HCT116 (cell line): ENCODE results near the gene RPL35.
A peak's percentile ranks its signal among the peaks of the same experiment; 100 is the strongest.

Experiments
- POLR2A ChIP-seq: IDR thresholded peaks from 2 replicates; pipeline ENCODE4 v1.7.0; 2011; ENCODE audit warnings: borderline replicate concordance; ENCODE audit not compliant: insufficient read depth, insufficient read length; ENCODE audit errors: extremely low read depth
- POLR2AphosphoS5 ChIP-seq: IDR thresholded peaks from 2 replicates; pipeline ENCODE4 v1.6.1; 2011; ENCODE audit warnings: mild to moderate bottlenecking, low read depth, low read length, moderate library complexity
- TF ChIP-seq, protein P1 (sequence below), 3 experiments: fragments of 200-600 bp in 1 of 3; sonication (generic) in 1 of 3; IDR thresholded peaks in 2 of 3; conservative IDR thresholded peaks in 1 of 3; 2 replicates each; pipeline ENCODE4 v1.5.1; 2012 to 2017; ENCODE audit warnings: low read depth in 2 of 3, low read length in 2 of 3, antibody characterized with exemption in 1 of 3, borderline replicate concordance in 1 of 3, control low read depth in 1 of 3, mild to moderate bottlenecking in 1 of 3, mixed read lengths in 1 of 3, mixed run types in 1 of 3, moderate library complexity in 1 of 3; ENCODE audit not compliant: insufficient read depth in 1 of 3
- TF ChIP-seq, protein P2 (sequence below): IDR thresholded peaks from 2 replicates; pipeline ENCODE4 v1.6.1; 2012

DNA sequence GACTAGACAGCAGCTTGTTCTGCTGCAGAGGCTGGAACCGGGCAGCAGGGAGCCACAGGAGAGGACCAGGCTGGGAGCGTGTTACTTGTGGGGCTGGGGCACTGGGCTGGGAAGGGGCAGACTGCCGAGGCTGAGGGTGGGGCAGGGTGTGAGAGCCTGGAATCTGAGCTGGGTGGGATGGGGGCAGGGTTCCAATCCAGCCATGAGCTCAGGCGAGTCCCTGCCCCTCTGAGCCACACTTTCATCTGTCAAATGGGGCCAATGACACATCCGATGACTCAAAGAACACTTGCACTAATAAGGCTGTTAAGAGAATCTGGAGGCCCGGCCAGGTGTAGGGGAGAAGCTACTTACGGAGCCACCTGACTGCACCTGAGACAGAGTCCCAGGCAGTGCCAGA is 27.2 kb downstream of the RPL35 start:
- TF ChIP-seq POLR2A (no peak), POLR2AphosphoS5 (peak; percentile 39; the same call in 1 of the 2 replicates)
- TF ChIP-seq, protein P1, sequence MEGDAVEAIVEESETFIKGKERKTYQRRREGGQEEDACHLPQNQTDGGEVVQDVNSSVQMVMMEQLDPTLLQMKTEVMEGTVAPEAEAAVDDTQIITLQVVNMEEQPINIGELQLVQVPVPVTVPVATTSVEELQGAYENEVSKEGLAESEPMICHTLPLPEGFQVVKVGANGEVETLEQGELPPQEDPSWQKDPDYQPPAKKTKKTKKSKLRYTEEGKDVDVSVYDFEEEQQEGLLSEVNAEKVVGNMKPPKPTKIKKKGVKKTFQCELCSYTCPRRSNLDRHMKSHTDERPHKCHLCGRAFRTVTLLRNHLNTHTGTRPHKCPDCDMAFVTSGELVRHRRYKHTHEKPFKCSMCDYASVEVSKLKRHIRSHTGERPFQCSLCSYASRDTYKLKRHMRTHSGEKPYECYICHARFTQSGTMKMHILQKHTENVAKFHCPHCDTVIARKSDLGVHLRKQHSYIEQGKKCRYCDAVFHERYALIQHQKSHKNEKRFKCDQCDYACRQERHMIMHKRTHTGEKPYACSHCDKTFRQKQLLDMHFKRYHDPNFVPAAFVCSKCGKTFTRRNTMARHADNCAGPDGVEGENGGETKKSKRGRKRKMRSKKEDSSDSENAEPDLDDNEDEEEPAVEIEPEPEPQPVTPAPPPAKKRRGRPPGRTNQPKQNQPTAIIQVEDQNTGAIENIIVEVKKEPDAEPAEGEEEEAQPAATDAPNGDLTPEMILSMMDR (IDR thresholded peaks at IDR 0.05 in 2 of 3, conservative IDR thresholded peaks at IDR 0.05 in 1 of 3; ENCODE audit: borderline replicate concordance in 1 of 3, insufficient read depth in 1 of 3, low read depth in 2 of 3, low read length in 2 of 3): no peak
- TF ChIP-seq, protein P2, sequence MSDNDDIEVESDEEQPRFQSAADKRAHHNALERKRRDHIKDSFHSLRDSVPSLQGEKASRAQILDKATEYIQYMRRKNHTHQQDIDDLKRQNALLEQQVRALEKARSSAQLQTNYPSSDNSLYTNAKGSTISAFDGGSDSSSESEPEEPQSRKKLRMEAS: no peak
